ENCODE results near the gene PRR20C.
"Not testable (repeated sequence)": the region's sequence is repeated elsewhere in the genome, so short reads cannot be mapped to it uniquely, and the experiment has no call there.

The PRR20C gene

DNA sequence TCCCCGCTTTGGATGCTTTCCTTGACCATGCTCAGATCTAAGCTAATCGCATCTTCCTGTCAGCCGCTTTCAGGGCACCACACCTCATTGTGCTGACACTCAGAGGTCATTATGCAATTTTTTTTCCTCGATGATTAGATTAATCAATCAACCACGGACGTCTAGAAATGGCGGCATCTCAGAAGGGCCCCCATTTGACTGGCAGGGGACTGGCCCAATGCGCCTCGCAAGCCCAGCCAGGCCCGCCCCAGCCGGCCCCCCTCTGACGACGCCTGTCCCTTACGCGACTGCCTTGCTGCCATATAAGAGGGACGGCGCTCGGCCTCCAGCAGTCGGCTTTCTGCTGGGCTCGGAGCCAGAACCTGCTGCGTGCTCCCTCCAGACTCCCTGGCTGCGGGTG is at the start of gene PRR20C:
Gene PRR20C, plus strand, starts transcription at position 301 of the 400 bp plus-strand sequence. CDS start 387 bp downstream, outside the sequence.
- DNase-seq (ENCODE audit: low read depth in 3 of 3) = not testable (repeated sequence)

DNA sequence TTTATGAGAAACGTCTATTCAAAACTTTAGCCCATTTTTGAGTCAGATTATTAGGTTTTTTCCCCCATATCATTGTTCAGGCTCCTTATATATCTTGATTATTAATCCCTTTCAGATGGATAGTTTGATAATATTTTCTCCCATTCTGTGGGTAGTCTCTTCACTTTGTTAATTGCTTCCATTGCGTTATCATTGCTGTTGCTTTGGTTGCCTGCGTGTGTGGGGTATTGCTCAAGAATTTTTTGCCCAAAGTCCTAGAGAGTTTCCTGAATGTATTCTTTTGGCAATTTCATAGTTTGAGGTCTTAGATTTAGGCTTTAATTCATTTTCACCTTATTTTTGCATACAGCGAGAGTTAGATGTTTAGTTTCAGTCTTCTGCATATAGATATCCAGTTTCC is 38.9 kb upstream of the PRR20C start:
- DNase-seq (ENCODE audit: low read depth in 3 of 3) = no peak

- DNase-seq (ENCODE audit: low read depth in 3 of 3) = no peak
These were observed 30.2 kb upstream of the PRR20C start for GRCh38 chr13:57123681-57124080.

DNA sequence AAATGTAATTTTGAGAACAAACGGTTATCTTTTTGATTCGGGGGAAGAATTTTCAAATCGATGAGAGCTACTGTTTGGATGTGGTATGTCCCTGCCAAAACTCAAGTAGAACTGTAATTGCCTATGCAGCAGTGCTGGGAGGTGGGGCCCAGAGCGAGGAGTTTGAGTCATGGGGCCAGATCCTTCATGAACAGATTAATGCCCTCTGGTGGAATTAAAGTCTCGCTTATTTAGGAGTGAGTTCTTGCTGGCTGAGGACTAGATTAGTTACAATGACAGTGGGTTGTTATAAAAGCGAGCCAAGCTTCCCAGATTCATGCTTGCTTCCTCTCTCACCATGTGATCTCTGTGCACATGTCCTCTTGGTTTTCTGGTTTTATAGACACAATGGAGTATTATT is 25.0 kb upstream of the PRR20C start:
- DNase-seq (ENCODE audit: low read depth in 3 of 3) = no peak

- no peak for DNase-seq (ENCODE audit: low read depth in 3 of 3)
These were observed 17.8 kb upstream of the PRR20C start for GRCh38 chr13:57136093-57136492.

DNA sequence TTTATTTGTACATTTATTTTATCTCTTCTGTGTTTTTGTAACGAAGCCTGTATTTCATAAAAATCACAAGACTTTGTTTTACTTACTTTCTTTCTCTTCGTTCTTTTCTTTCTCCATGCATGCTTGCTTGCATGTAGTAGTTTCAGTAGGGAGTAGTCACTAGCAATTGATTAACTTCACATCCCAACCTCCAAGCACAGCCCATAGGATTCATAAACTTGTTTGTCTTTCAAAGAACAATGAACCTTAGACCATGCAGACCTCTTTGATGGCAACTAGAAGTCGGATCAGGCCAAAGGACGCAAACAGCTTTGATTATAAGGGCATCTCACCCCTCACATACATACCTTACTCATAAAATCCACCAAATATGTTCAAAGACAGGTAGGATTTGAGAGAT is 16.3 kb upstream of the PRR20C start:
- DNase-seq (ENCODE audit: low read depth in 3 of 3) = no peak

- DNase-seq (ENCODE audit: low read depth in 3 of 3) = no peak
These were observed 14.9 kb upstream of the PRR20C start for GRCh38 chr13:57138988-57139387.

GRCh38 chr13:57139781-57140180 is 14.1 kb upstream of the PRR20C start:
- DNase-seq (ENCODE audit: low read depth in 3 of 3) = not testable (repeated sequence)

- DNase-seq (ENCODE audit: low read depth in 3 of 3) = not testable (repeated sequence)
These were observed 13.5 kb upstream of the PRR20C start, which contains the start of gene PRR20A for GRCh38 chr13:57140235-57140968. TSS of gene PRR20A (plus strand) at chr13:57140918. CDS start at chr13:57141305, 387 bp downstream.

DNA sequence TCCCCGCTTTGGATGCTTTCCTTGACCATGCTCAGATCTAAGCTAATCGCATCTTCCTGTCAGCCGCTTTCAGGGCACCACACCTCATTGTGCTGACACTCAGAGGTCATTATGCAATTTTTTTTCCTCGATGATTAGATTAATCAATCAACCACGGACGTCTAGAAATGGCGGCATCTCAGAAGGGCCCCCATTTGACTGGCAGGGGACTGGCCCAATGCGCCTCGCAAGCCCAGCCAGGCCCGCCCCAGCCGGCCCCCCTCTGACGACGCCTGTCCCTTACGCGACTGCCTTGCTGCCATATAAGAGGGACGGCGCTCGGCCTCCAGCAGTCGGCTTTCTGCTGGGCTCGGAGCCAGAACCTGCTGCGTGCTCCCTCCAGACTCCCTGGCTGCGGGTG is 6.7 kb upstream of the PRR20C start, which contains the start of gene PRR20B:
Gene PRR20B, plus strand, starts transcription at position 301 of the 400 bp plus-strand sequence. CDS start 387 bp downstream, outside the sequence.
- DNase-seq (ENCODE audit: low read depth in 3 of 3) = not testable (repeated sequence)

GRCh38 chr13:57148106-57148505 is 5.8 kb upstream of the PRR20C start:
- DNase-seq (ENCODE audit: low read depth in 3 of 3) = not testable (repeated sequence)

DNA sequence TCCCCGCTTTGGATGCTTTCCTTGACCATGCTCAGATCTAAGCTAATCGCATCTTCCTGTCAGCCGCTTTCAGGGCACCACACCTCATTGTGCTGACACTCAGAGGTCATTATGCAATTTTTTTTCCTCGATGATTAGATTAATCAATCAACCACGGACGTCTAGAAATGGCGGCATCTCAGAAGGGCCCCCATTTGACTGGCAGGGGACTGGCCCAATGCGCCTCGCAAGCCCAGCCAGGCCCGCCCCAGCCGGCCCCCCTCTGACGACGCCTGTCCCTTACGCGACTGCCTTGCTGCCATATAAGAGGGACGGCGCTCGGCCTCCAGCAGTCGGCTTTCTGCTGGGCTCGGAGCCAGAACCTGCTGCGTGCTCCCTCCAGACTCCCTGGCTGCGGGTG is 6.5 kb downstream of the PRR20C start, which contains the start of gene PRR20D:
Gene PRR20D, plus strand, starts transcription at position 301 of the 400 bp plus-strand sequence. CDS start 387 bp downstream, outside the sequence.
- DNase-seq (ENCODE audit: low read depth in 3 of 3) = not testable (repeated sequence)

- DNase-seq (ENCODE audit: low read depth in 3 of 3) = not testable (repeated sequence)
These were observed 13.0 kb downstream of the PRR20C start, which contains the start of gene PRR20E for GRCh38 chr13:57166897-57167296. TSS of gene PRR20E (plus strand) at chr13:57167197. CDS start at chr13:57167584, 387 bp downstream.

DNA sequence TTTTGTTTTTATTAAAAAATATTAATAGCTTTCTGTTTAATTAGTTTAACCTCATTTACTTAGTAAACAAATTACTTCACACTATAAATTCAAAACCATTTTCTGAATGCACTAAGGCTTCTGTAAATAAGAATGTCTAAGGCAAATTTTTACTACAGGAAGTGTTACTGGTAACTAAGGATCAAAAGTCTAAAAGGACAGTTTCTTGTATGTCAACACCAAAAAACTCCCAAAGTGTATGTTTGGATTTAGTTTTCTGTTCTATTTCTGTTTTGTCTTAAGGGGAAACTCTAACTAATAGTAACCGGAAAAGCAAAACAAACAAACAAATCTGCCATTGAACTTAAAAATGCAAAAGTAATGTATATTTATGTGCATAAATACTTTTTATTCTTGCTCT is 37.8 kb downstream of the PRR20C start:
- no peak for DNase-seq (ENCODE audit: low read depth in 3 of 3)
